ENCODE results near the gene WDR49.

WDR49 gene

GRCh38 chr3:167653760-167654159 is at the start of gene WDR49:
TSS of gene WDR49 (minus strand) at chr3:167653942. CDS start at chr3:167653425, 517 bp downstream.
- DNase-seq (ENCODE audit: low read depth, low spot score) = no peak

- no peak for DNase-seq (ENCODE audit: low read depth, low spot score)
Measured at GRCh38 chr3:167700926-167701325, 47.2 kb upstream of the WDR49 start.

GRCh38 chr3:167700046-167700445 is 46.3 kb upstream of the WDR49 start:
- DNase-seq (ENCODE audit: low read depth, low spot score) = no peak

GRCh38 chr3:167694121-167694520 is 40.4 kb upstream of the WDR49 start:
- DNase-seq (ENCODE audit: low read depth, low spot score) = no peak

- DNase-seq (ENCODE audit: low read depth, low spot score) = peak; percentile 17
Measured at GRCh38 chr3:167691366-167691765, 37.6 kb upstream of the WDR49 start.

GRCh38 chr3:167684388-167684993 is 30.7 kb upstream of the WDR49 start:
- DNase-seq (ENCODE audit: low read depth, low spot score) = peak; percentile 49

- DNase-seq (ENCODE audit: low read depth, low spot score) = no peak
Measured at GRCh38 chr3:167679526-167679925, 25.8 kb upstream of the WDR49 start.

- DNase-seq (ENCODE audit: low read depth, low spot score) = no peak
Measured at GRCh38 chr3:167675848-167676247, 22.1 kb upstream of the WDR49 start.

GRCh38 chr3:167673221-167673620 is 19.5 kb upstream of the WDR49 start:
- no peak for DNase-seq (ENCODE audit: low read depth, low spot score)

GRCh38 chr3:167671878-167672427 is 18.2 kb upstream of the WDR49 start:
- no peak for DNase-seq (ENCODE audit: low read depth, low spot score)

GRCh38 chr3:167669699-167670098 is 16.0 kb upstream of the WDR49 start:
- no peak for DNase-seq (ENCODE audit: low read depth, low spot score)

- no peak for DNase-seq (ENCODE audit: low read depth, low spot score)
Measured at GRCh38 chr3:167668651-167669050, 14.9 kb upstream of the WDR49 start.

- DNase-seq (ENCODE audit: low read depth, low spot score) = no peak
Measured at GRCh38 chr3:167666563-167666962, 12.8 kb upstream of the WDR49 start.

GRCh38 chr3:167662919-167663400 is 9.2 kb upstream of the WDR49 start:
- DNase-seq (ENCODE audit: low read depth, low spot score) = no peak

GRCh38 chr3:167657684-167658225 is 4.0 kb upstream of the WDR49 start:
- DNase-seq (ENCODE audit: low read depth, low spot score) = no peak

- DNase-seq (ENCODE audit: low read depth, low spot score) = no peak
Measured at GRCh38 chr3:167656821-167657220, 3.1 kb upstream of the WDR49 start.

- no peak for DNase-seq (ENCODE audit: low read depth, low spot score)
Measured at GRCh38 chr3:167653155-167653554, 587 bp downstream of the WDR49 start.

- no peak for DNase-seq (ENCODE audit: low read depth, low spot score)
Measured at GRCh38 chr3:167651826-167652225, 1.9 kb downstream of the WDR49 start.

GRCh38 chr3:167650459-167650858 is 3.3 kb downstream of the WDR49 start:
- DNase-seq (ENCODE audit: low read depth, low spot score) = no peak

- no peak for DNase-seq (ENCODE audit: low read depth, low spot score)
Measured at GRCh38 chr3:167649746-167650145, 4.0 kb downstream of the WDR49 start.

GRCh38 chr3:167644611-167645010 is 9.1 kb downstream of the WDR49 start:
- no peak for DNase-seq (ENCODE audit: low read depth, low spot score)

GRCh38 chr3:167631471-167631870 is 22.3 kb downstream of the WDR49 start:
- no peak for DNase-seq (ENCODE audit: low read depth, low spot score)

- no peak for DNase-seq (ENCODE audit: low read depth, low spot score)
Measured at GRCh38 chr3:167626490-167626889, 27.3 kb downstream of the WDR49 start.
